GM12864 (cell line): Measurements from ENCODE around the gene CEP57L1.

Experiments used
- DNase-seq: peaks from one replicate; pipeline ENCODE4 v3.0.0-alpha.2; 2011; ENCODE audit warnings: low read depth
- H3K4me3 ChIP-seq: 2 replicates; pipeline ENCODE4 v1.5.1; 2011; ENCODE audit warnings: mild to moderate bottlenecking, low read depth, low read length, control low read depth
- TF ChIP-seq, protein P1 (sequence below): IDR thresholded peaks from 2 replicates; pipeline ENCODE4 v1.5.1; 2011; ENCODE audit warnings: low read depth, mild to moderate bottlenecking, moderate library complexity, low read length, control low read depth, inconsistent platforms; ENCODE audit errors: missing control alignments

The CEP57L1 gene

GRCh38 chr6:109174916-109175315 is 79.6 kb downstream of the CEP57L1 start:
- TF ChIP-seq, protein P1, sequence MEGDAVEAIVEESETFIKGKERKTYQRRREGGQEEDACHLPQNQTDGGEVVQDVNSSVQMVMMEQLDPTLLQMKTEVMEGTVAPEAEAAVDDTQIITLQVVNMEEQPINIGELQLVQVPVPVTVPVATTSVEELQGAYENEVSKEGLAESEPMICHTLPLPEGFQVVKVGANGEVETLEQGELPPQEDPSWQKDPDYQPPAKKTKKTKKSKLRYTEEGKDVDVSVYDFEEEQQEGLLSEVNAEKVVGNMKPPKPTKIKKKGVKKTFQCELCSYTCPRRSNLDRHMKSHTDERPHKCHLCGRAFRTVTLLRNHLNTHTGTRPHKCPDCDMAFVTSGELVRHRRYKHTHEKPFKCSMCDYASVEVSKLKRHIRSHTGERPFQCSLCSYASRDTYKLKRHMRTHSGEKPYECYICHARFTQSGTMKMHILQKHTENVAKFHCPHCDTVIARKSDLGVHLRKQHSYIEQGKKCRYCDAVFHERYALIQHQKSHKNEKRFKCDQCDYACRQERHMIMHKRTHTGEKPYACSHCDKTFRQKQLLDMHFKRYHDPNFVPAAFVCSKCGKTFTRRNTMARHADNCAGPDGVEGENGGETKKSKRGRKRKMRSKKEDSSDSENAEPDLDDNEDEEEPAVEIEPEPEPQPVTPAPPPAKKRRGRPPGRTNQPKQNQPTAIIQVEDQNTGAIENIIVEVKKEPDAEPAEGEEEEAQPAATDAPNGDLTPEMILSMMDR: no peak
- H3K4me3 ChIP-seq: no peak overlapping the region
- DNase-seq: no peak

- TF ChIP-seq, protein P1: no peak
- H3K4me3 ChIP-seq: no peak overlapping the region
- DNase-seq: no peak
These were observed 83.6 kb downstream of the CEP57L1 start for GRCh38 chr6:109178921-109179320.

DNA sequence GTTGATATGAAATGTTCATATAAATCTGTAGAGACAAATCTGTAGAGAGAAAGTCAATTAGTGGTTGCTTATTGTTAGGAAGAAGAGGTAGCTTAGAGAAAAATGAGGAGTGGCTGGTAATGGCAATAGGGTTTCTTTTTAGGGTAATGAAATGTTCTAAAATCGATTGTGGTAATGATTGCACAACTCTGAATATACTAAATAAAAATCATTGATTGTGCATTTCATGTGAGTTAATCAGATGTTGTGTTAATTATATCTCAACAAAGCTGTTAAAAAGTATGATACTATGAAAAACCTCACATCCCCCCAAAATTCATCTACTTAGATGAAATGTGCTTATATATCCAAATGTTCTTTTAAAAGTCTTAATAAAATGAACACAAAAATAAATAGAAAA is 84.2 kb downstream of the CEP57L1 start:
- H3K4me3 ChIP-seq: no peak overlapping the region
- DNase-seq: no peak
- TF ChIP-seq, protein P1: no peak

DNA sequence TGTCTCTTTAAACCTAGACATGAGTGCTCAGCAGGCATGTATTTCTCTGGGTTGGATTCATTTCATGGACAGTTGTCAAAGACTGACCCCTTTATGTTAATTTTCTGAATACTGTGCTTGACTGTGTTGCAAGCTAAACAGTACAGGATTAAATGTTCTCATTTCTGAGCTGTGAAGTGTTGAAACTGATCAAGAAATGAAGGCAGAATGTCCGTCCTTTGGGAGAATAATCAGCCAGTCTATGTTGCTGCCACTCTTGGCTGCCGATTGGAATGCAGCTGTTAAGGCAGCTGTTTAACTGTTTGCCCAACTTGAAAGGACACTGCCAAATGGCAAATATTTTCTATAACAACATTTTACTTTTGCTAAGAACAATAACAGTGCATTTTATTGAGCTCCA is 87.3 kb downstream of the CEP57L1 start:
- H3K4me3 ChIP-seq: no peak overlapping the region
- TF ChIP-seq, protein P1: no peak
- DNase-seq: no peak

DNA sequence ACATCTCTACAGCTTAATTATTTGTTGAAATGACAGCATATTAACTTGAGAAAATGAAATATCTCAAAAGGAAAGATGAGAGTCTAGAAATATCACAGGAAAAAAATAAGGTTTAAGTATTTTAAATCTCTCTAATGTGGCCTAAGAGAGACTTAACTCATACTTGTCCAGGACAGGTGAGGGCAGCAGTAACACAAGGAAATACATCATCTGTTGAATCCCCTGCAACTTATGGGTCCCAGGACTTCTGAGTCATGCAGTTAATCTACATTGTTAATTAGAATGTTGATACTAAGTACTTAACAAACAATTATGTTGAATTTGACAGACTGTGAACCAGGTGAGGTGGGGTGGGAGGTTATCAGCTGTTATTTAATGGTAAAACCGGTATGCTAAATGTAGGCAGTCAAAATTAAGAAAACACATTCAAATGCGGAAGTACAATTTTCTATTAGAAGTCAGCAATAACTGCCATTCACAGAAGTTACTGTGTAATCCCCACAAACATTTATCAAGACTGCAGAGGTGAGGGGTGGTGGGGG is 87.9 kb downstream of the CEP57L1 start:
- DNase-seq: no peak
- H3K4me3 ChIP-seq: no peak overlapping the region
- TF ChIP-seq, protein P1: no peak

DNA sequence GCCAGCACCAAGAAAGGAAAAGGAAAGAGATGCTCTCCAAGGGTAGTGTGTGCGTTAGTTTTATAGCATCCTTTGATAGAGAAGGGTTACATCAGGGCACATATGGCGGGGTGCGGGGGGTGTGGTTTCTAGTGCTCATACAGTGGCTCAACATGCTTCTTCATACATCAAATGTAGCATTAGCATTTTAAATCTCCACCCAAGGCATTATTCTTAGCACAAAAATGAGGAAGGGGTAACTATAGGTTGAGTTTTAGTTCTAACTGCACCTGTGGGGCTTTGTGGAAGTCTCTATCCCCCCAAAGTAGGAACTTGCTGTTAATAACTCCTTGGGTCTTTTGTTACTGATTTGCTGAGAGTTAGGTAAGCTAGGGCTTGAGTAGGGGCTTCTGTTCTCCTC is 89.3 kb downstream of the CEP57L1 start:
- TF ChIP-seq, protein P1: no peak
- DNase-seq: no peak
- no peak overlapping the region for H3K4me3 ChIP-seq

DNA sequence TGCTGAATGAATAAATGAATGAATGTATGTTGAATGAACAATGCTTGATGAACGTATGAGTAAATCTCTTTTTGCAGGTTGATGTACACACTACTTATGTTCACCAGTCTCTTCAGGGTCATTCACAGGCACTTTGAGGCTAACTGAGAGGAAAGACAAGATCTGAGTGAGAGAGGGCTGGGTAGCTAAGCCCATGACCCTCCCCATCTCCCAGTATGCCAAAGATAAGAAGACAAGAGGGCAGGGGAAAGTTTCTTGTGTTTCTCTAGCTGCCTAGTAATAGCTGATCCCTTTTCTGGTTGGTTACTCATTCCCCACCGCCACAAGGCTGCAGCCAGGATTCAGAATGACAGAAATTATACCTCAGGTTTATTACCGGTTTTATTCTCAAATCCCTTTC is 90.7 kb downstream of the CEP57L1 start:
- H3K4me3 ChIP-seq: no peak overlapping the region
- DNase-seq: no peak
- TF ChIP-seq, protein P1: no peak
